ENCODE measurements around the gene MX2.

MX2 gene

DNA sequence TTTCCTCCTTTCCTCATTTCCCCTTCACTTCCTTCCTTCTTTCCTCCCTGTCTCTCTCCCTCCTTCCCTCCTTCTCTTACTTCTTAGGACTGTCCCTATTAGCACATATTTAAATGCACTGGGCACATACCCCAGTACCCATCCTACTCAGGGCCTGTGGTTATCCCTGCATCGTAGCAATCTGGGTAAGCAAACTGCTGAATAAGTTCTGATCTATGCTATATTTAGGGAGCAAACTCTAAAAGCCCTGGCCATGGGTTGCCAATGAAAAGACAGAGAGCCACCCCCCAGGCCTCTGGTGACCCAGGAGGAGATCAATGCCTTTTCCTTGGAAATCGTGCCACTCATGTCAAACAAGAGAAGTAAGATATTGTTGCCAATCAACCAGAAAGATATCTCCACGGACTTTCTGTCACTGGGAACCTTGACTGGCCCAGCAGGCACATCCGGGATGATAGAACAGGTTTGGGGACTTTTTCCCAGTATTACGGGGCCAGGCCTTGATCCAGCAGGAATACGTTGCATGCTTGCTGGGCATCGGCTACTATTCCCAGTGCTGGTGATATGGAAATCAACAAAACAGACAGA lies 39.8 kb upstream of the MX2 start:
- TF ChIP-seq EGR1 (IDR thresholded peaks at IDR 0.05) (no peak), CEBPB (IDR thresholded peaks at IDR 0.05) (no peak), TEAD4 (IDR thresholded peaks at IDR 0.05) (no peak), TCF12 (IDR thresholded peaks at IDR 0.05; ENCODE audit: low read depth) (no peak), NFIC (IDR thresholded peaks at IDR 0.05) (no peak), YY1 (IDR thresholded peaks at IDR 0.05; ENCODE audit: low read depth) (no peak), ZBTB7A (IDR thresholded peaks at IDR 0.05; ENCODE audit: low read depth) (no peak), RAD21 (IDR thresholded peaks at IDR 0.05; ENCODE audit: low read depth) (no peak), FOXM1 (IDR thresholded peaks at IDR 0.05; ENCODE audit: borderline replicate concordance, low read depth) (no peak), CREB1 (IDR thresholded peaks at IDR 0.05; ENCODE audit: low read depth) (no peak), TAF1 (IDR thresholded peaks at IDR 0.05; ENCODE audit: low read depth) (no peak), EP300 (IDR thresholded peaks at IDR 0.05; ENCODE audit: borderline replicate concordance) (no peak)
- TF ChIP-seq, protein P1, sequence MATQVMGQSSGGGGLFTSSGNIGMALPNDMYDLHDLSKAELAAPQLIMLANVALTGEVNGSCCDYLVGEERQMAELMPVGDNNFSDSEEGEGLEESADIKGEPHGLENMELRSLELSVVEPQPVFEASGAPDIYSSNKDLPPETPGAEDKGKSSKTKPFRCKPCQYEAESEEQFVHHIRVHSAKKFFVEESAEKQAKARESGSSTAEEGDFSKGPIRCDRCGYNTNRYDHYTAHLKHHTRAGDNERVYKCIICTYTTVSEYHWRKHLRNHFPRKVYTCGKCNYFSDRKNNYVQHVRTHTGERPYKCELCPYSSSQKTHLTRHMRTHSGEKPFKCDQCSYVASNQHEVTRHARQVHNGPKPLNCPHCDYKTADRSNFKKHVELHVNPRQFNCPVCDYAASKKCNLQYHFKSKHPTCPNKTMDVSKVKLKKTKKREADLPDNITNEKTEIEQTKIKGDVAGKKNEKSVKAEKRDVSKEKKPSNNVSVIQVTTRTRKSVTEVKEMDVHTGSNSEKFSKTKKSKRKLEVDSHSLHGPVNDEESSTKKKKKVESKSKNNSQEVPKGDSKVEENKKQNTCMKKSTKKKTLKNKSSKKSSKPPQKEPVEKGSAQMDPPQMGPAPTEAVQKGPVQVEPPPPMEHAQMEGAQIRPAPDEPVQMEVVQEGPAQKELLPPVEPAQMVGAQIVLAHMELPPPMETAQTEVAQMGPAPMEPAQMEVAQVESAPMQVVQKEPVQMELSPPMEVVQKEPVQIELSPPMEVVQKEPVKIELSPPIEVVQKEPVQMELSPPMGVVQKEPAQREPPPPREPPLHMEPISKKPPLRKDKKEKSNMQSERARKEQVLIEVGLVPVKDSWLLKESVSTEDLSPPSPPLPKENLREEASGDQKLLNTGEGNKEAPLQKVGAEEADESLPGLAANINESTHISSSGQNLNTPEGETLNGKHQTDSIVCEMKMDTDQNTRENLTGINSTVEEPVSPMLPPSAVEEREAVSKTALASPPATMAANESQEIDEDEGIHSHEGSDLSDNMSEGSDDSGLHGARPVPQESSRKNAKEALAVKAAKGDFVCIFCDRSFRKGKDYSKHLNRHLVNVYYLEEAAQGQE (IDR thresholded peaks at IDR 0.05; ENCODE audit: low read depth): no peak
- TF ChIP-seq, protein P2, sequence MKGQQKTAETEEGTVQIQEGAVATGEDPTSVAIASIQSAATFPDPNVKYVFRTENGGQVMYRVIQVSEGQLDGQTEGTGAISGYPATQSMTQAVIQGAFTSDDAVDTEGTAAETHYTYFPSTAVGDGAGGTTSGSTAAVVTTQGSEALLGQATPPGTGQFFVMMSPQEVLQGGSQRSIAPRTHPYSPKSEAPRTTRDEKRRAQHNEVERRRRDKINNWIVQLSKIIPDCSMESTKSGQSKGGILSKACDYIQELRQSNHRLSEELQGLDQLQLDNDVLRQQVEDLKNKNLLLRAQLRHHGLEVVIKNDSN (IDR thresholded peaks at IDR 0.05): no peak
- TF ChIP-seq, protein P3, sequence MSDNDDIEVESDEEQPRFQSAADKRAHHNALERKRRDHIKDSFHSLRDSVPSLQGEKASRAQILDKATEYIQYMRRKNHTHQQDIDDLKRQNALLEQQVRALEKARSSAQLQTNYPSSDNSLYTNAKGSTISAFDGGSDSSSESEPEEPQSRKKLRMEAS (IDR thresholded peaks at IDR 0.05): no peak

DNA sequence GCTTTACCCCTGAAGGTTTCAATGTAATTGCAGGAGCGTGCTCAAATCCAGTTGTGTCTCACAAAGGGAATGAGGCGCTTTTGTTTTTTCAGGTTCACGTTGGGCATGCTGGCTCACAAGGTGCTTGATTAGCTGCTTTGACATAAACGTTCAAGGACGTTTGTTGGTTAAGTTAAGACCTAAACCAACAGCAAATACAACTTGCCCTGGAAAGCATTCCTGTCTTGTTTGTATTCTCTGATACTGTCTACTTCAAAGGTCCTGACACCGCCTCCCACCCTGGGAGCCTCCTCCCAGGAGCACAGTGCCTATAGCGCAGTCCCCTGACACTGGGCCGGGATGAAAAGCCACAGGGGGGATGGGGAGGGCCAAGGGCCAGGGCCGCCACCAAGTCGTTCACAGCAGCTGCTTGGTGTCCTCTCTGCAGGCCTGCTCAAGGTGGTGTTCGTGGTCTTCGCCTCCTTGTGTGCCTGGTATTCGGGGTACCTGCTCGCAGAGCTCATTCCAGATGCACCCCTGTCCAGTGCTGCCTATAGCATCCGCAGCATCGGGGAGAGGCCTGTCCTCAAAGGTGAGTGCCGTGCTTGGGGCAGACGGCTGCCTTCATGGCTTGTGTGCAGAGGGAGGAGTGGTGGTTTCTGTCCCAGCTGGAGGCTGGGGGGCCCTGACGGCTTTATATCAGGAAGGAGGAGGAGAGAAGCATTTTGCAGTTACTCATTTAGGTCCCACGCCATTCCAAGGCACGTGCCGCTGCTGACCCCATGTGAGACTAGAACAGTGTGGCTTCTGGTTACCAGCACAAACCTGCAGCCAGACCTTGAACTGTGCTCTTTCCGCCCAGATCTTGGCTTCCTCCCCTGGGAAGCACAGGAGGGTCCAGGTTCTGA lies 39.1 kb upstream of the MX2 start:
- TF ChIP-seq TAF1 (IDR thresholded peaks at IDR 0.05; ENCODE audit: low read depth) (no peak), TEAD4 (IDR thresholded peaks at IDR 0.05) (no peak), RAD21 (IDR thresholded peaks at IDR 0.05; ENCODE audit: low read depth) (no peak), EP300 (IDR thresholded peaks at IDR 0.05; ENCODE audit: borderline replicate concordance) (no peak)

DNA sequence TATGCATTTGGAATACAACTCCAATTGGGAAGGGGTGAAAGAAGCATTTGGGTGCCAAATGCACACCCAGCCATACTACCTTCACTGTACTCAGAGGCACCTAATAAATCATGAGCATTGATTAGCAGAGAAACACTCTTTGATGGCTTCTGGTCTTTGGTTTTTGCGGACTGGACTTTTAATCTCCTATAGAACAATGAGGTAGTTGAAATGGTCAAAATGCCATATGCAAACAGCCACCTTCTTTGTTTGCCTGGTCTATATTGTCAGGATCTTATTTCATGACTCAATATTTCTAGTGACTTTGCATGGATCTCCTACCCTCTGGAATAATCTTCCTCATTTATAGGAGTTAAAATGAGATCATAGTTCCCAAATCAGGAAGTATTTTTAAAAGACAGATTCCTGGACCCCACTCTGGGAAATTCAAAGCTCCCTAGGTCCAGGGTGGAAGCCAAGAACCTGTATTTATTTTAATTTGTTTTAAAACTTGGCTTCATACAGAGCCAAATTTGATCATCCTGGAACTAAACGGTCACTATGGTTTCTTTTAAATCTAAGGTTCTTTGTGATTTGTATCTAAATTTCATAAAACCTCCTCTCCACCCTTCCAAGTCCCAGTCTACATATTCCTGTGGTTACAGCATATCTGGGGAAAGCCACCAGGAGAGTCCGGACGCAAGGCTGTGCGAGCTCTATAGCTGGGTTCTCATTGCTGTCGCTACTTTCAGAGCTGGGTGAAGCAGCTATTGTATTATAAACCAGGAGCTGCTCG lies 36.5 kb upstream of the MX2 start:
- TF ChIP-seq EGR1 (IDR thresholded peaks at IDR 0.05): no peak
- TF ChIP-seq, protein P3 (IDR thresholded peaks at IDR 0.05): no peak
- TF ChIP-seq TCF12 (IDR thresholded peaks at IDR 0.05; ENCODE audit: low read depth): no peak
- TF ChIP-seq TEAD4 (IDR thresholded peaks at IDR 0.05): no peak
- no peak for TF ChIP-seq RAD21 (IDR thresholded peaks at IDR 0.05; ENCODE audit: low read depth)
- TF ChIP-seq FOXM1 (IDR thresholded peaks at IDR 0.05; ENCODE audit: borderline replicate concordance, low read depth): no peak
- TF ChIP-seq, protein P1 (IDR thresholded peaks at IDR 0.05; ENCODE audit: low read depth): no peak
- no peak for TF ChIP-seq EP300 (IDR thresholded peaks at IDR 0.05; ENCODE audit: borderline replicate concordance)
- TF ChIP-seq CREB1 (IDR thresholded peaks at IDR 0.05; ENCODE audit: low read depth): no peak

DNA sequence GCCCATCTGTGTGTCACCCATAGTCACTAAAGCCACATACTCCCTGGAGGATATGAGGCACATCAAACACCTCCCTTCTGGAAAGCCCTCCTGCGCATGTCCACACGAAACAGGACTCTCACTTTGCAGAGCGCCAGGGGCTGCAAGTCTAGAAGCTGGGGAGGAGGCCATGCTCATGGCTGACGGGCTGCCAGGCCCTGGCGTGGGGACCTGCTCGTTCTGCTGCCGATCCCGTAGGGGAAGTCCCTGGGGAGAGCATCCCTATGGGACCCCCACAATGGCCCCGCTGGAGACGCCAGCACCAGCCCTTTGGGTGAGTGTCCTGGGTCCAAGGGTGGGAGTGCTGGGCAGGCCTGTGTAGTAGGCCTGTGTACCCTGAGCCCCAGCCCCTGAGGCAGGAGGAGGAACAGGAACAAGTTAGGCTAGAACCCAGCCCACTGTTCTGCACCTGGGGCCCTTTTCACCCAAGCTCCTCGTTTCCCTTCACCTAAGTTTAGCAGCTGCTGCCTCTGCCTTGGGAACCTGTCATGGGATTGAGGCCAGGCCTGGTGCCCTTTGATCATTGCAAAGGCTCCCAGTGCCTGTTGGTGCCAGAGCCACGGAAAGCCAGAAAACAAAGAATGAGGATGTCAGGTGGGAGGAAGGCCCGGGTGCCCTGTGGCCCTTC lies 35.3 kb upstream of the MX2 start:
- no peak for TF ChIP-seq CREB1 (IDR thresholded peaks at IDR 0.05; ENCODE audit: low read depth)
- no peak for TF ChIP-seq TEAD4 (IDR thresholded peaks at IDR 0.05)
- TF ChIP-seq, protein P2 (IDR thresholded peaks at IDR 0.05): no peak
- TF ChIP-seq ZBTB7A (IDR thresholded peaks at IDR 0.05; ENCODE audit: low read depth): no peak
- no peak for TF ChIP-seq NFIC (IDR thresholded peaks at IDR 0.05)
- TF ChIP-seq CEBPB (IDR thresholded peaks at IDR 0.05): no peak
- no peak for TF ChIP-seq TAF1 (IDR thresholded peaks at IDR 0.05; ENCODE audit: low read depth)
- TF ChIP-seq RAD21 (IDR thresholded peaks at IDR 0.05; ENCODE audit: low read depth): no peak
- TF ChIP-seq EGR1 (IDR thresholded peaks at IDR 0.05): no peak
- TF ChIP-seq, protein P1 (IDR thresholded peaks at IDR 0.05; ENCODE audit: low read depth): no peak

Measured in Ishikawa (cell line).